Ascending aorta (tissue), 2 donors: Measurements from ENCODE around the gene ACP6. TPM values are rescaled to one million over a fixed set of nuclear protein-coding genes. Genes with fewer than 3 reads are reported as not detected.
A peak's percentile ranks its signal among the peaks of the same experiment; 100 is the strongest.

Experiments used
- DNase-seq, 2 donors: peaks; one replicate each; pipeline ENCODE4 v3.0.0-alpha.2; 2019; ENCODE audit warnings: low spot score in 2 of 2
- H3K27ac ChIP-seq, 2 donors: fragments of 200-600 bp; sonication (generic); one replicate each; pipeline ENCODE4 v1.5.1; 2016 to 2017; ENCODE audit warnings: mild to moderate bottlenecking in 1 of 2
- H3K27me3 ChIP-seq: fragments of 200-600 bp; sonication (generic); one replicate; pipeline ENCODE4 v1.5.1; 2017
- H3K36me3 ChIP-seq, 2 donors: fragments of 200-600 bp; sonication (generic); one replicate each; pipeline ENCODE4 v1.5.1; 2016
- H3K4me1 ChIP-seq, 2 donors: fragments of 200-600 bp; sonication (generic); one replicate each; pipeline ENCODE4 v1.5.1; 2016 to 2017; ENCODE audit warnings: mild to moderate bottlenecking in 1 of 2
- H3K4me3 ChIP-seq, 2 donors: fragments of 200-600 bp; sonication (generic); one replicate each; pipeline ENCODE4 v1.5.1; 2016 to 2017; ENCODE audit warnings: mild to moderate bottlenecking in 1 of 2
- H3K9me3 ChIP-seq, 2 donors: fragments of 200-600 bp; sonication (generic); one replicate each; pipeline ENCODE4 v1.5.1; 2016
- intact Hi-C: fragments of 100-400 bp; cut with DNase I; formaldehyde crosslinking; loops from one replicate; pipeline ENCODE4 v1.15.1; 2023
- total RNA-seq: library from RNA; depleted of rRNA; stranded (reverse); fragments of >200 nt; gene quantifications from one replicate; pipeline ENCODE4 v1.1.0, GENCODE V29; 2016
- TF ChIP-seq, protein P1 (sequence below), 3 experiments: fragments of 200-600 bp in 2 of 3; fragments of 450-650 bp in 1 of 3; sonication (generic) in 2 of 3; IDR thresholded peaks; one replicate each; pipeline ENCODE4 v1.5.1; 2016 to 2019; ENCODE audit warnings: antibody characterized with exemption in 3 of 3, mild to moderate bottlenecking in 1 of 3, moderate library complexity in 1 of 3

The ACP6 gene
- total RNA-seq, 1 donor from 2014 or later = 7.5 TPM

DNA sequence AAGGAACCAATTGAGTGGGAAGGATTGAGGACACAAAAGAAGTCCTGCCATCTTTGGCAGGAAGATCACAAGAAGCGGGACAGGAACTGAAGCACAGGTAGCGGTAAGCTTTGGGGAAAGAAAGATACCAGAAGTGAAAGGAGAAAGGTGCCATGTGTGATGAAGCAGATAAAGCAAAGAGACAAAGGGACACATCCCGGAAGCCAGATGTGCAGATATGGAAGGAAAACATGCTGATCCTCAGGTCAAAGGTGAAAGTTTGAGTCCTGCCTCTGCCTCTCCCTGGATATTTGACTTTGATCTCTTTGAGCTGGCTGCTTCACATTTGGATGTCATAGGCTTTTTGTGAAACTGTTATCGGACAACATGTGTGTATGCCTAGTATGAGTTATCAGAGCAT lies 34.0 kb downstream of the ACP6 start:
- DNase-seq = peak in 1 of 2 donors; percentile 2
- H3K4me1 ChIP-seq = no peaks in the 10 kb centered on the region
- H3K36me3 ChIP-seq = peaks cover 0 to 3% of the 10 kb centered on the region in 2 donors
- H3K27ac ChIP-seq = no peak overlapping the region
- no peak overlapping the region for H3K4me3 ChIP-seq
- intact Hi-C loops = no loop called here
- TF ChIP-seq, protein P1, sequence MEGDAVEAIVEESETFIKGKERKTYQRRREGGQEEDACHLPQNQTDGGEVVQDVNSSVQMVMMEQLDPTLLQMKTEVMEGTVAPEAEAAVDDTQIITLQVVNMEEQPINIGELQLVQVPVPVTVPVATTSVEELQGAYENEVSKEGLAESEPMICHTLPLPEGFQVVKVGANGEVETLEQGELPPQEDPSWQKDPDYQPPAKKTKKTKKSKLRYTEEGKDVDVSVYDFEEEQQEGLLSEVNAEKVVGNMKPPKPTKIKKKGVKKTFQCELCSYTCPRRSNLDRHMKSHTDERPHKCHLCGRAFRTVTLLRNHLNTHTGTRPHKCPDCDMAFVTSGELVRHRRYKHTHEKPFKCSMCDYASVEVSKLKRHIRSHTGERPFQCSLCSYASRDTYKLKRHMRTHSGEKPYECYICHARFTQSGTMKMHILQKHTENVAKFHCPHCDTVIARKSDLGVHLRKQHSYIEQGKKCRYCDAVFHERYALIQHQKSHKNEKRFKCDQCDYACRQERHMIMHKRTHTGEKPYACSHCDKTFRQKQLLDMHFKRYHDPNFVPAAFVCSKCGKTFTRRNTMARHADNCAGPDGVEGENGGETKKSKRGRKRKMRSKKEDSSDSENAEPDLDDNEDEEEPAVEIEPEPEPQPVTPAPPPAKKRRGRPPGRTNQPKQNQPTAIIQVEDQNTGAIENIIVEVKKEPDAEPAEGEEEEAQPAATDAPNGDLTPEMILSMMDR (IDR thresholded peaks at IDR 0.05) = no peak
- H3K27me3 ChIP-seq = no peaks in the 10 kb centered on the region
- no peaks in the 10 kb centered on the region for H3K9me3 ChIP-seq

DNA sequence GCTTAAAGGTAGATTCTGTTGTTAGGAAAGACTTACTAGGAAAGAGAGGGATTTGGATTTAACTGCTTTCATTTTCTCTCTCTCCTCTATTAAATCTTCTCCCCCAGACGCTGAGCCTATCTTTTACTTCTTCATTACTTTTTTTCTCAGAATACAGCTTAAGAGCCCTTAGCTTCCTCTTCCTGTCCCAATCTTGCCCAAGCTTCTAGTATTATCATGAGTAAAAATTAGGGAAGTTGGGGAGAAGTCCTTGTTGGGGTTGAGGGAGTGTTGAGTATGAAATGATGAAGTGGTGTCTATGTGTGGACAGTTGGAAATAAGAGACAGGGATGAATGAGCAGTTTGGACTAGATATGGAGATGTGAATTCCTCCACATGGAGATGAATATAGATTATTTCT lies 35.0 kb downstream of the ACP6 start:
- Histone ChIP-seq H3K27ac (no peak overlapping the region), H3K4me1 (no peaks in the 10 kb centered on the region), H3K9me3 (no peaks in the 10 kb centered on the region), H3K4me3 (no peak overlapping the region), H3K36me3 (peaks cover 0 to 3% of the 10 kb centered on the region in 2 donors), H3K27me3 (no peaks in the 10 kb centered on the region)
- DNase-seq = no peak
- intact Hi-C loops = no loop called here
- TF ChIP-seq, protein P1 (IDR thresholded peaks at IDR 0.05) = no peak

DNA sequence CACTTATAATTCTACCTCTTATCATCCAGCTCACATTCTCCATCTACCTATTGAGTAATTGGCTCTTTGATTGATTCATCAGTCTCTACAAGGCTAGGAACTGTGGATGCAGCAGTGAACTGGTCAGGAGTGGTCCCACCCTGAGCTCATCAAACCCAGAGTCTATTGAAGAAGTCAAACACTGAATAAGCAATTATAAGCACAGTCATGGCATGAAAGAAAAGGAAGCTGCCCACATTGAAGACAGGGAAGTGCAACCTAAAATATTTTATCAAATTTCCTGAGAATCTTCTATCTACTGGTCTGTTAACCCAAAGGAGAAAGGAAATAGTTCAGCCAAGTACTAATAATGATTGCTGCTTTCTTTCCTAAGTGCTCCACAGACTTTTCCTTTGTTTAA lies 35.7 kb downstream of the ACP6 start:
- Histone ChIP-seq H3K36me3 (peaks cover 0 to 3% of the 10 kb centered on the region in 2 donors), H3K27me3 (no peaks in the 10 kb centered on the region), H3K27ac (no peak overlapping the region), H3K4me1 (no peaks in the 10 kb centered on the region), H3K9me3 (no peaks in the 10 kb centered on the region), H3K4me3 (no peak overlapping the region)
- no peak for DNase-seq
- TF ChIP-seq, protein P1 (IDR thresholded peaks at IDR 0.05) = no peak
- intact Hi-C loops = no loop called here

DNA sequence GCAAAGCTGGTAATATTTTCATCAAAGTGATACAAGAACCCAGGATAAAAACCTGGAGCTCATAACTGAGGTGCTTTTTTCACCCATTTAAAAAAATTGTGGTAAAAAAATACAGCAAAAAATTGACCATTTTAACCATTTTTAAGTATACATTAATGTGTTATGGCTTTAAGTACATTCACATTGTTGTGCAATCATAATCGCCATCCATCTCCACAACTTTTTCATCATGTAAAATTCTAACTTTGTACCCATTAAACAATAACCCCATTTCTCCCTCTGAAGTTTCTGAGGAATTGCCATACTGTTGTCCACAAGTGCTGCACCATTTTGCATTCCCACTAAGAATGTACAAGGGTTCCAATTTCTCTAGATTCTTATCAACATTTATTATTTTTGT lies 36.6 kb downstream of the ACP6 start:
- DNase-seq = no peak
- H3K27me3 ChIP-seq = no peaks in the 10 kb centered on the region
- H3K9me3 ChIP-seq = no peaks in the 10 kb centered on the region
- intact Hi-C loops = no loop called here
- no peak overlapping the region for H3K27ac ChIP-seq
- TF ChIP-seq, protein P1 (IDR thresholded peaks at IDR 0.05) = no peak
- H3K36me3 ChIP-seq = peaks cover 0 to 3% of the 10 kb centered on the region in 2 donors
- H3K4me1 ChIP-seq = no peaks in the 10 kb centered on the region
- no peak overlapping the region for H3K4me3 ChIP-seq

DNA sequence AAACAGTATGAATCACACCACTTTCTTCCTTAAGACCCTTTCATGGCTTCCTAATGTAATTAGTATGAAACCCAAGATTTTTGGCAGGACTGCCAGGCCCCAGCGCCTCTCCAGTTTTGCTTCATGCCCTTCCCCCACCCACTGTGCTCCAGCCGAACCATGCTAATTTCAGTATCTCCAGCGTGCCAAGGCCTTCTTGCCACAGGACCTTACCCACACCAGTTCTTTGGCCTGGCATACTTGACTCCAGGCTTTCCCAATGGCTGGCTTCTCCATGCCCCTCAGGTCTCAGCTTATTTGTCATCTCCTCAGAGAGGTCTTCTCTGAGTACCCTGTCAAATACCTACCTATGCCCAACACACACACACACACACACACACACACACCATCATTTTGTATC lies 38.5 kb downstream of the ACP6 start:
- intact Hi-C loops = no loop called here
- TF ChIP-seq, protein P1 (IDR thresholded peaks at IDR 0.05) = no peak
- Histone ChIP-seq H3K27me3 (no peaks in the 10 kb centered on the region), H3K4me3 (no peak overlapping the region), H3K27ac (no peak overlapping the region), H3K9me3 (no peaks in the 10 kb centered on the region), H3K4me1 (no peaks in the 10 kb centered on the region), H3K36me3 (peaks cover 0 to 3% of the 10 kb centered on the region in 2 donors)
- no peak for DNase-seq

DNA sequence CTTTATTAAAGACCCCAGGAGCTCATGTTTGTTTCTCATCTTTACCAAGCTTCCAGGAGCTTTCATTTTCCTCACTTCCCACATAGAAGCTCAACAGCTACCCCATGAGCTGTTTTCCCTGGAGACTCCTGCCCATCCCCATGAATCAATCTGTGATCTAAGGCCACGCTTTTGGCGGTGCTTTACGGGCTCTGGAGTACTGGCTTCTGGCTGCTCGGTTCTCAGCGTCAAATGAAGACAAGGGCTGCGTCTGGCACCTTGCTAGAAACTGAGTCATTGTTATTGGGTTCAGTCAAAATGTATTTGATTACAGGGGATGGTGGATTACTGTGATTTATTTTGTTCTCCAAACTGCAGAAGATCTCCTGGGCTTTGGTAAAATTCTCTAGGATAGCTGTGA lies 39.9 kb downstream of the ACP6 start:
- intact Hi-C loops = no loop called here
- no peaks in the 10 kb centered on the region for H3K4me1 ChIP-seq
- TF ChIP-seq, protein P1 (IDR thresholded peaks at IDR 0.05) = no peak

More for the DNA sequence above, 39.9 kb downstream of the ACP6 start:
- H3K27me3 ChIP-seq = no peaks in the 10 kb centered on the region
- H3K4me3 ChIP-seq = no peak overlapping the region
- H3K9me3 ChIP-seq = no peaks in the 10 kb centered on the region
- H3K27ac ChIP-seq = no peak overlapping the region
- H3K36me3 ChIP-seq = no peaks in the 10 kb centered on the region
- DNase-seq = no peak
